ENCODE measurements around the gene TRIM24.

DNA sequence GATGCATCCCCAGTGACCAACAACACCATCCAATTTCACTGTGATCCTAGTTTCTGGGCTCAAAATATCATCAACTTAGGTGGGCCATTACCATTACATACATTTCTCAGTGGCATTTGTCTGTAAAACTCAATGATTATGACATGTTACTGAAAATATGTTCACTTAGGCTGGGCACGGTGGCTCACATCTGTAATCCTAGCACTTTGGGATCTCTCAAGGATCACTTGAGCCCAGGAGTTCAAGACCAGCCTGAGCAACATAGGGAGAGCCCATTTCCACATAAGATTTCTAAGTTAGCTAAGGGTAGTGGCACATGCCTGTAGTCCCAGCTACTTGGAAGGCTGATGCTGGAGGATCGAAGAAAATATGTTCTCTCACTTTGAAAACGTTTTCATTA is 91.0 kb downstream of the TRIM24 start:
- no peak for TF ChIP-seq CTCF (IDR thresholded peaks at IDR 0.05; ENCODE audit: low read length)
- no peak for TF ChIP-seq EZH2phosphoT487 (IDR thresholded peaks at IDR 0.05; ENCODE audit: low read length)
- TF ChIP-seq EZH2 (optimal IDR thresholded peaks at IDR 0.05; ENCODE audit: low read depth, low read length): no peak

Measured in MM.1S (cell line).